ENCODE measurements around the gene SV2C. TPM values are rescaled to one million over a fixed set of nuclear protein-coding genes. Genes with fewer than 3 reads are reported as not detected.
"Not testable (repeated sequence)": the region's sequence is repeated elsewhere in the genome, so short reads cannot be mapped to it uniquely, and the experiment has no call there.

Gene SV2C
- total and polyA plus RNA-seq, 7 donors = 0.31 to 0.71 (median 0.55) TPM; not detected in 2

GRCh38 chr5:76298852-76299251 is 215.7 kb downstream of the SV2C start:
- no peak overlapping the region for H3K27ac ChIP-seq
- 17 to 60% methylated on average over 1 of the region's 1 CpG for WGBS, 2 donors
- intact Hi-C loops (cut with DNase I) = no loop called here
- H3K4me1 ChIP-seq = no peaks in the 10 kb centered on the region
- no peak for TF ChIP-seq POLR2AphosphoS5 (IDR thresholded peaks at IDR 0.05)
- no peak for TF ChIP-seq CTCF (IDR thresholded peaks at IDR 0.05)
- no peak for TF ChIP-seq POLR2A (IDR thresholded peaks at IDR 0.05)
- no peak for TF ChIP-seq EP300 (IDR thresholded peaks at IDR 0.05)
- no peaks in the 10 kb centered on the region for H3K27me3 ChIP-seq
- H3K4me3 ChIP-seq = no peak overlapping the region
- H3K36me3 ChIP-seq = no peaks in the 10 kb centered on the region
- DNase-seq = no peak
- H3K9me3 ChIP-seq = no peaks in the 10 kb centered on the region

- Histone ChIP-seq H3K27ac (no peak overlapping the region), H3K36me3 (no peaks in the 10 kb centered on the region), H3K27me3 (no peaks in the 10 kb centered on the region), H3K9me3 (no peaks in the 10 kb centered on the region), H3K4me3 (no peak overlapping the region), H3K4me1 (no peaks in the 10 kb centered on the region)
- TF ChIP-seq CTCF (IDR thresholded peaks at IDR 0.05) (no peak), POLR2AphosphoS5 (IDR thresholded peaks at IDR 0.05) (no peak), EP300 (IDR thresholded peaks at IDR 0.05) (no peak), POLR2A (IDR thresholded peaks at IDR 0.05) (no peak)
- DNase-seq = no peak
- 74 to 75% methylated on average over 2 of the region's 2 CpGs for WGBS, 2 donors
- intact Hi-C loops (cut with DNase I) = no loop called here
These were observed 216.4 kb downstream of the SV2C start for GRCh38 chr5:76299592-76299991.

- H3K27ac ChIP-seq; DNase-seq; H3K27me3 ChIP-seq; H3K36me3 ChIP-seq; H3K9me3 ChIP-seq; intact Hi-C loops (cut with DNase I); H3K4me1 ChIP-seq; H3K4me3 ChIP-seq: not testable (repeated sequence)
- 0 to 5% methylated on average over 1 of the region's 1 CpG for WGBS, 2 donors
These were observed 218.7 kb downstream of the SV2C start for GRCh38 chr5:76301932-76302331.

GRCh38 chr5:76302661-76303060 is 219.5 kb downstream of the SV2C start:
- H3K36me3 ChIP-seq; H3K27me3 ChIP-seq; intact Hi-C loops (cut with DNase I); H3K27ac ChIP-seq; DNase-seq; H3K9me3 ChIP-seq; H3K4me1 ChIP-seq; H3K4me3 ChIP-seq: not testable (repeated sequence)

GRCh38 chr5:76303921-76304320 is 220.7 kb downstream of the SV2C start:
- intact Hi-C loops (cut with DNase I) = no loop called here
- Histone ChIP-seq H3K27ac (no peak overlapping the region), H3K36me3 (no peaks in the 10 kb centered on the region), H3K9me3 (no peaks in the 10 kb centered on the region), H3K4me3 (no peak overlapping the region), H3K27me3 (no peaks in the 10 kb centered on the region), H3K4me1 (no peaks in the 10 kb centered on the region)
- TF ChIP-seq CTCF (IDR thresholded peaks at IDR 0.05) (no peak), POLR2A (IDR thresholded peaks at IDR 0.05) (no peak), EP300 (IDR thresholded peaks at IDR 0.05) (no peak), POLR2AphosphoS5 (IDR thresholded peaks at IDR 0.05) (no peak)
- WGBS, 2 donors = 19 to 40% methylated on average over 7 of the region's 7 CpGs
- no peak for DNase-seq

- H3K4me1 ChIP-seq = no peaks in the 10 kb centered on the region
- no peaks in the 10 kb centered on the region for H3K27me3 ChIP-seq
- no peak for DNase-seq
- no peaks in the 10 kb centered on the region for H3K9me3 ChIP-seq
- no peaks in the 10 kb centered on the region for H3K36me3 ChIP-seq
- no peak overlapping the region for H3K4me3 ChIP-seq
- no peak overlapping the region for H3K27ac ChIP-seq
- intact Hi-C loops (cut with DNase I) = no loop called here
- TF ChIP-seq EP300 (IDR thresholded peaks at IDR 0.05) (no peak), POLR2AphosphoS5 (IDR thresholded peaks at IDR 0.05) (peak in 1 of 4 donors; percentile 11)
- WGBS, 2 donors = 64 to 78% methylated on average over 2 of the region's 2 CpGs
These were observed 222.1 kb downstream of the SV2C start for GRCh38 chr5:76305269-76305668.

Data from sigmoid colon (tissue), 7 donors.